CD14-positive monocyte (primary cell): ENCODE measurements around the gene DCP1B. TPM values are rescaled to one million over a fixed set of nuclear protein-coding genes. Genes with fewer than 3 reads are reported as not detected.

Source experiments
- DNase-seq, 3 donors: peaks; one replicate each; pipeline ENCODE4 v3.0.0-alpha.2; 2011 to 2022
- H2AFZ ChIP-seq: 2 replicates; pipeline ENCODE4 v1.6.0; 2012; ENCODE audit warnings: mild to moderate bottlenecking, low read depth, low read length, inconsistent platforms; ENCODE audit not compliant: insufficient read depth, poor library complexity, severe bottlenecking
- H3K27ac ChIP-seq, 2 donors: 1 replicate in 1 of 2; 2 replicates in 1 of 2; pipeline ENCODE4 v1.5.1; 2012 to 2013; ENCODE audit warnings: low read length in 2 of 2, control low read depth in 1 of 2, inconsistent platforms in 1 of 2, low read depth in 1 of 2, mild to moderate bottlenecking in 1 of 2
- H3K27me3 ChIP-seq, 2 donors: one replicate each; pipeline versions ENCODE4 v1.6.0 to v1.6.1; 2011 to 2013; ENCODE audit warnings: low read length in 2 of 2; ENCODE audit not compliant: control insufficient read depth in 2 of 2, insufficient read depth in 2 of 2
- H3K36me3 ChIP-seq, 2 donors: replicated peaks in 1 of 2; 1 replicate in 1 of 2; 2 replicates in 1 of 2; pipeline versions ENCODE4 v1.5.1 to v1.6.1; 2012 to 2013; ENCODE audit warnings: low read length in 2 of 2, control low read depth in 1 of 2, inconsistent platforms in 1 of 2, mild to moderate bottlenecking in 1 of 2; ENCODE audit not compliant: insufficient read depth in 2 of 2, control insufficient read depth in 1 of 2
- H3K4me1 ChIP-seq, 2 donors: 1 replicate in 1 of 2; 2 replicates in 1 of 2; pipeline versions ENCODE4 v1.5.1 to v1.6.1; 2012 to 2013; ENCODE audit warnings: low read length in 2 of 2, control low read depth in 1 of 2, inconsistent platforms in 1 of 2, mild to moderate bottlenecking in 1 of 2, moderate library complexity in 1 of 2; ENCODE audit not compliant: insufficient read depth in 2 of 2, control insufficient read depth in 1 of 2
- H3K4me2 ChIP-seq: replicated peaks from 2 replicates; pipeline ENCODE3; 2012; ENCODE audit warnings: low read length, moderate library complexity, mild to moderate bottlenecking; ENCODE audit not compliant: poor library complexity, severe bottlenecking; ENCODE audit errors: extremely low read depth
- H3K4me3 ChIP-seq, 3 experiments: fragments of 200-600 bp in 1 of 3; sonication (generic) in 1 of 3; replicated peaks in 1 of 3; 1 replicate in 2 of 3; 2 replicates in 1 of 3; pipeline ENCODE4 v1.5.1; 2011 to 2013; ENCODE audit warnings: low read length in 3 of 3, mild to moderate bottlenecking in 3 of 3, control low read depth in 2 of 3, low read depth in 2 of 3, inconsistent platforms in 1 of 3, moderate library complexity in 1 of 3
- H3K79me2 ChIP-seq: 2 replicates; pipeline ENCODE4 v1.6.0; 2012; ENCODE audit warnings: mild to moderate bottlenecking, control low read depth, inconsistent platforms, low read length, moderate library complexity; ENCODE audit not compliant: insufficient read depth
- H3K9ac ChIP-seq: 2 replicates; pipeline ENCODE4 v1.6.0; 2017; ENCODE audit warnings: low read length, mild to moderate bottlenecking; ENCODE audit not compliant: insufficient read depth, poor library complexity, severe bottlenecking
- H3K9me3 ChIP-seq, 2 donors: replicated peaks in 1 of 2; 1 replicate in 1 of 2; 2 replicates in 1 of 2; pipeline versions ENCODE4 v1.5.1 to v1.6.1; 2012 to 2013; ENCODE audit warnings: low read length in 2 of 2, control low read depth in 1 of 2; ENCODE audit not compliant: control insufficient read depth in 1 of 2, insufficient read depth in 1 of 2
- H4K20me1 ChIP-seq: 2 replicates; pipeline ENCODE4 v1.6.0; 2012; ENCODE audit warnings: mild to moderate bottlenecking, low read length, control low read depth, moderate library complexity; ENCODE audit not compliant: insufficient read depth
- H3K27ac Mint-ChIP-seq, 7 donors: one replicate each; pipeline ENCODE4 v1.8.0; 2020; ENCODE audit warnings: mild to moderate bottlenecking in 7 of 7, mixed read lengths in 7 of 7, moderate library complexity in 6 of 7, inconsistent platforms in 2 of 7
- H3K27me3 Mint-ChIP-seq, 3 donors: one replicate each; pipeline ENCODE4 v1.8.0; 2021 to 2022; ENCODE audit warnings: low read depth in 3 of 3, mild to moderate bottlenecking in 3 of 3, mixed read lengths in 3 of 3, moderate library complexity in 3 of 3, inconsistent platforms in 1 of 3
- H3K36me3 Mint-ChIP-seq, 2 donors: one replicate each; pipeline ENCODE4 v1.8.0; 2020; ENCODE audit warnings: mixed read lengths in 2 of 2, inconsistent platforms in 1 of 2, mild to moderate bottlenecking in 1 of 2
- H3K4me1 Mint-ChIP-seq: one replicate; pipeline ENCODE4 v1.8.0; 2020; ENCODE audit warnings: mild to moderate bottlenecking, mixed read lengths
- H3K4me3 Mint-ChIP-seq, 2 donors: one replicate each; pipeline ENCODE4 v1.8.0; 2020; ENCODE audit warnings: mild to moderate bottlenecking in 2 of 2, mixed read lengths in 2 of 2, moderate library complexity in 1 of 2
- H3K9me3 Mint-ChIP-seq, 7 donors: one replicate each; pipeline ENCODE4 v1.8.0; 2020 to 2022; ENCODE audit warnings: mixed read lengths in 7 of 7, mild to moderate bottlenecking in 6 of 7, moderate library complexity in 6 of 7, inconsistent platforms in 2 of 7
- CTCF ChIP-seq: fragments of 200-600 bp; IDR thresholded peaks from one replicate; pipeline ENCODE4 v1.8.0; 2022; ENCODE audit warnings: antibody characterized with exemption, mild to moderate bottlenecking
- WGBS: methylation state at CpG from one replicate; pipeline ENCODE4 v1.1.5; 2013; ENCODE audit warnings: missing lambda C conversion rate; ENCODE audit not compliant: insufficient coverage; 5-methylcytosine and 5-hydroxymethylcytosine counted together
- intact Hi-C, 2 donors: fragments of 100-400 bp; cut with micrococcal nuclease; formaldehyde crosslinking; loops; one replicate each; pipeline versions ENCODE4 v1.15.0 to v1.15.1; 2023
- polyA plus RNA-seq, 3 donors: library from polyadenylated mRNA; depleted of rRNA in 1 of 3; unstranded in 2 of 3; stranded (reverse) in 1 of 3; fragments of 300-500 nt in 2 of 3; fragments of >200 nt in 1 of 3; fragmentation: Illumina TruSeq in 2 of 3; gene quantifications; 1 replicate in 2 of 3; 2 replicates in 1 of 3; pipeline ENCODE4 v1.2.3, GENCODE V29; 2012 to 2021

Gene DCP1B
- polyA plus RNA-seq, 3 donors: 3.6 to 5.1 (median 4.9) TPM

GRCh38 chr12:2013527-2014223 lies 9.4 kb upstream of the DCP1B start:
- intact Hi-C loops: no loop called here
- no peaks in the 10 kb centered on the region for H3K79me2 ChIP-seq
- H3K4me2 ChIP-seq: no peak overlapping the region
- H3K36me3 ChIP-seq: no peaks in the 10 kb centered on the region
- no peak overlapping the region for H3K4me3 Mint-ChIP-seq
- no peak overlapping the region for H3K4me3 ChIP-seq
- no peak overlapping the region for H3K27ac Mint-ChIP-seq
- H3K36me3 Mint-ChIP-seq: no peaks in the 10 kb centered on the region
- TF ChIP-seq CTCF: no peak
- H3K27ac ChIP-seq: no peak overlapping the region
- H2AFZ ChIP-seq: no peak overlapping the region
- H3K9ac ChIP-seq: no peak overlapping the region
- H4K20me1 ChIP-seq: no peaks in the 10 kb centered on the region
- no peaks in the 10 kb centered on the region for H3K4me1 ChIP-seq
- no peaks in the 10 kb centered on the region for H3K27me3 ChIP-seq
- no CpG with 5 or more reads among the region's 4 CpGs for WGBS
- peaks cover 0 to 3% (median 0%) of the 10 kb centered on the region in 7 donors for H3K9me3 Mint-ChIP-seq
- H3K27me3 Mint-ChIP-seq: peaks cover 0 to 14% (median 12%) of the 10 kb centered on the region in 3 donors
- no peaks in the 10 kb centered on the region for H3K9me3 ChIP-seq
- DNase-seq: no peak
- H3K4me1 Mint-ChIP-seq: no peaks in the 10 kb centered on the region

- no peak for TF ChIP-seq CTCF
Observed at GRCh38 chr12:2013086-2013485, 8.8 kb upstream of the DCP1B start.

More at GRCh38 chr12:2013086-2013485, 8.8 kb upstream of the DCP1B start:
- no peak overlapping the region for H3K4me3 Mint-ChIP-seq
- H3K27me3 Mint-ChIP-seq: peaks cover 0 to 15% (median 12%) of the 10 kb centered on the region in 3 donors
- H3K36me3 Mint-ChIP-seq: no peaks in the 10 kb centered on the region
- H3K27ac Mint-ChIP-seq: no peak overlapping the region
- DNase-seq: no peak
- Histone ChIP-seq H3K4me2 (no peak overlapping the region), H3K79me2 (no peaks in the 10 kb centered on the region), H3K4me1 (no peaks in the 10 kb centered on the region), H3K9ac (no peak overlapping the region), H2AFZ (no peak overlapping the region), H3K4me3 (no peak overlapping the region), H3K36me3 (no peaks in the 10 kb centered on the region), H3K9me3 (no peaks in the 10 kb centered on the region), H4K20me1 (no peaks in the 10 kb centered on the region), H3K27me3 (no peaks in the 10 kb centered on the region), H3K27ac (no peak overlapping the region)
- H3K4me1 Mint-ChIP-seq: no peaks in the 10 kb centered on the region
- peaks cover 0 to 3% (median 0%) of the 10 kb centered on the region in 7 donors for H3K9me3 Mint-ChIP-seq
- WGBS: no CpG with 5 or more reads among the region's 3 CpGs
- intact Hi-C loops: no loop called here
